ENCODE measurements around the gene ABI1. TPM values are rescaled to one million over a fixed set of nuclear protein-coding genes. Genes with fewer than 3 reads are reported as not detected.

ABI1 gene
- total and polyA plus RNA-seq, 9 of the 15 experiments (the other 6 are each of a cell fraction or from before 2014, with no cell fraction given), result 22.1 to 52.3 (median 39.0) TPM

- Histone ChIP-seq H4K20me1 (replicated peaks; ENCODE audit: control insufficient read depth, insufficient read depth, low read length) (no peaks in the 10 kb centered on the region), H3K4me1 (replicated peaks in 1 of 2; ENCODE audit: control insufficient read depth in 2 of 2, insufficient read depth in 2 of 2, low read length in 2 of 2) (no peaks in the 10 kb centered on the region), H3K9me1 (ENCODE audit: control insufficient read depth, insufficient read depth, low read length) (no peaks in the 10 kb centered on the region), H2AFZ (ENCODE audit: low read depth, low read length) (no peak overlapping the region), H3K27me3 (ENCODE audit: control insufficient read depth in 2 of 2, insufficient read depth in 2 of 2, low read length in 2 of 2) (no peaks in the 10 kb centered on the region), H3K27ac (ENCODE audit: extremely low read depth, low read depth, low read length) (no peak overlapping the region), H3K4me2 (ENCODE audit: insufficient read depth, low read length) (no peak overlapping the region), H3K4me3 (no peak overlapping the region), H3K9me3 (replicated peaks; ENCODE audit: control insufficient read depth, insufficient read depth, low read depth, low read length) (no peaks in the 10 kb centered on the region), H3K36me3 (ENCODE audit: control insufficient read depth, insufficient read depth, low read length) (peaks cover 97% of the 10 kb centered on the region), H3K9ac (ENCODE audit: insufficient read depth in 1 of 2, low read depth in 2 of 2, low read length in 2 of 2) (no peak overlapping the region), H3K79me2 (ENCODE audit: control insufficient read depth, insufficient read depth, low read length) (no peaks in the 10 kb centered on the region)
- BruUV-seq (replicated peaks), result no TSS peak
- TF ChIP-seq ZNF274 (IDR thresholded peaks at IDR 0.05; ENCODE audit: borderline replicate concordance, low read depth, low read length) (no peak), YY1 (IDR thresholded peaks at IDR 0.05; ENCODE audit: borderline replicate concordance in 1 of 3, control insufficient read depth in 1 of 3, extremely low read depth in 1 of 3, insufficient read depth in 3 of 3, insufficient read length in 1 of 3, insufficient replicate concordance in 2 of 3, low read depth in 1 of 3, low read length in 2 of 3) (peak in 1 of 3 experiments; percentile 47)
- ATAC-seq (no peak), FAIRE-seq (no peak), DNase-seq (ENCODE audit: extremely low read depth in 1 of 4, low spot score in 3 of 4) (no peak)
- no CpG with 5 or more reads among the region's 1 CpG for WGBS (ENCODE audit: insufficient coverage, low coverage, missing lambda C conversion rate)
- CTCF ChIA-PET (ENCODE audit: low intra/inter-chr PET ratio), result no interaction called here
- POLR2A ChIA-PET, result no interaction called here
- in situ Hi-C loops (cut with MboI) (no loop called here), intact Hi-C loops (cut with micrococcal nuclease) (no loop called here)
These were observed 123.0 kb downstream of the ABI1 start for GRCh38 chr10:26737730-26738129.

GRCh38 chr10:26735435-26735834, 125.3 kb downstream of the ABI1 start:
- Histone ChIP-seq H3K79me2 (ENCODE audit: control insufficient read depth, insufficient read depth, low read length) (no peaks in the 10 kb centered on the region), H3K9me1 (ENCODE audit: control insufficient read depth, insufficient read depth, low read length) (no peaks in the 10 kb centered on the region), H3K36me3 (ENCODE audit: control insufficient read depth, insufficient read depth, low read length) (peaks cover 96% of the 10 kb centered on the region), H3K27me3 (ENCODE audit: control insufficient read depth in 2 of 2, insufficient read depth in 2 of 2, low read length in 2 of 2) (no peaks in the 10 kb centered on the region), H3K27ac (ENCODE audit: extremely low read depth, low read depth, low read length) (no peak overlapping the region), H2AFZ (ENCODE audit: low read depth, low read length) (no peak overlapping the region), H3K4me3 (no peak overlapping the region), H3K4me2 (ENCODE audit: insufficient read depth, low read length) (no peak overlapping the region), H4K20me1 (replicated peaks; ENCODE audit: control insufficient read depth, insufficient read depth, low read length) (no peaks in the 10 kb centered on the region), H3K4me1 (replicated peaks in 1 of 2; ENCODE audit: control insufficient read depth in 2 of 2, insufficient read depth in 2 of 2, low read length in 2 of 2) (no peaks in the 10 kb centered on the region), H3K9ac (ENCODE audit: insufficient read depth in 1 of 2, low read depth in 2 of 2, low read length in 2 of 2) (no peak overlapping the region), H3K9me3 (replicated peaks; ENCODE audit: control insufficient read depth, insufficient read depth, low read depth, low read length) (no peaks in the 10 kb centered on the region)
- no peak for ATAC-seq
- in situ Hi-C loops (cut with MboI) (no loop called here), intact Hi-C loops (cut with micrococcal nuclease) (no loop called here)
- no TSS peak for BruUV-seq (replicated peaks)
- 97% methylated on average over 4 of the region's 4 CpGs for WGBS (ENCODE audit: insufficient coverage, low coverage, missing lambda C conversion rate)
- no peak for DNase-seq (ENCODE audit: extremely low read depth in 1 of 4, low spot score in 3 of 4)
- no peak for FAIRE-seq
- CTCF ChIA-PET (ENCODE audit: low intra/inter-chr PET ratio), result no interaction called here
- POLR2A ChIA-PET, result interaction anchor here (3.0 kb wide), 1 partner anchor 9 kb away, joined by 7 read pairs; no protein-coding TSS in a partner anchor
- no peak for TF ChIP-seq NCOA6 (IDR thresholded peaks at IDR 0.05)
- no peak for TF ChIP-seq ZNF408 (CRISPR knock-in tag; IDR thresholded peaks at IDR 0.05; ENCODE audit: low read depth)
- TF ChIP-seq RBM17 (IDR thresholded peaks at IDR 0.05; ENCODE audit: borderline replicate concordance, low read depth, low read length), result no peak
- TF ChIP-seq ZNF41 (CRISPR knock-in tag; conservative IDR thresholded peaks at IDR 0.05), result no peak
- no peak for TF ChIP-seq ZBTB8A (IDR thresholded peaks at IDR 0.05; ENCODE audit: partially characterized antibody)
- no peak for TF ChIP-seq PHB (CRISPR knock-in tag; IDR thresholded peaks at IDR 0.05)
- no peak for TF ChIP-seq YBX1 (IDR thresholded peaks at IDR 0.05)
- TF ChIP-seq ZNF140 (CRISPR knock-in tag; IDR thresholded peaks at IDR 0.05), result no peak
- TF ChIP-seq ZNF75A (CRISPR knock-in tag; IDR thresholded peaks at IDR 0.05), result no peak
- no peak for TF ChIP-seq ILK (tag; IDR thresholded peaks at IDR 0.05; ENCODE audit: borderline replicate concordance, low read depth)
- TF ChIP-seq NUFIP1 (IDR thresholded peaks at IDR 0.05; ENCODE audit: partially characterized antibody), result no peak
- TF ChIP-seq PHF20 (IDR thresholded peaks at IDR 0.05; ENCODE audit: partially characterized antibody), result no peak
- TF ChIP-seq ZNF23 (CRISPR knock-in tag; IDR thresholded peaks at IDR 0.05), result no peak
